Lung (tissue), 12 donors: ENCODE data around the gene NCAPH2. TPM values are rescaled to one million over a fixed set of nuclear protein-coding genes. Genes with fewer than 3 reads are reported as not detected.

Experiments used
- ATAC-seq: fragments of 200-7000 bp; cut with Tn5 transposase; one replicate; pipeline ENCODE4 v1.9.1; 2020; ENCODE audit warnings: moderate number of reproducible peaks; ENCODE audit not compliant: insufficient read depth, low FRiP score
- DNase-seq, 3 donors: peaks; one replicate each; pipeline ENCODE4 v3.0.0-alpha.2; 2013 to 2017
- H3K27ac ChIP-seq, 2 donors: one replicate each; pipeline ENCODE4 v1.5.1; 2013; ENCODE audit warnings: mild to moderate bottlenecking in 2 of 2, moderate library complexity in 2 of 2, control low read depth in 1 of 2, inconsistent platforms in 1 of 2, low read depth in 1 of 2, low read length in 1 of 2
- H3K27me3 ChIP-seq, 3 donors: one replicate each; pipeline ENCODE4 v1.5.1; 2013; ENCODE audit warnings: low read length in 2 of 3; ENCODE audit not compliant: control insufficient read depth in 3 of 3, insufficient read depth in 3 of 3
- H3K36me3 ChIP-seq, 4 donors: one replicate each; pipeline ENCODE4 v1.5.1; 2013; ENCODE audit warnings: low read length in 4 of 4, mild to moderate bottlenecking in 1 of 4, moderate library complexity in 1 of 4; ENCODE audit not compliant: control insufficient read depth in 4 of 4, insufficient read depth in 4 of 4
- H3K4me1 ChIP-seq, 5 donors: one replicate each; pipeline ENCODE4 v1.5.1; 2013; ENCODE audit warnings: low read length in 5 of 5, mild to moderate bottlenecking in 2 of 5, moderate library complexity in 1 of 5; ENCODE audit not compliant: control insufficient read depth in 5 of 5, insufficient read depth in 5 of 5
- H3K4me3 ChIP-seq: one replicate; pipeline ENCODE4 v1.5.1; 2013; ENCODE audit warnings: mild to moderate bottlenecking, control low read depth, moderate library complexity
- H3K9ac ChIP-seq, 2 donors: one replicate each; pipeline ENCODE4 v1.5.1; 2013; ENCODE audit warnings: low read length in 2 of 2, control low read depth in 1 of 2; ENCODE audit not compliant: insufficient read depth in 1 of 2
- H3K9me3 ChIP-seq, 4 donors: one replicate each; pipeline ENCODE4 v1.5.1; 2013; ENCODE audit warnings: low read length in 3 of 4, mild to moderate bottlenecking in 1 of 4, moderate library complexity in 1 of 4; ENCODE audit not compliant: control insufficient read depth in 4 of 4, insufficient read depth in 3 of 4
- CTCF ChIP-seq: IDR thresholded peaks from 2 replicates; pipeline ENCODE4 v1.5.1; 2012; ENCODE audit warnings: mild to moderate bottlenecking; ENCODE audit errors: control extremely low read depth, extremely low read depth
- WGBS, 2 donors: extraction: QIAGEN DNeasy Blood & Tissue Kit; methylation state at CpG; one replicate each; pipeline ENCODE4 v1.1.7; 2013; 5-methylcytosine and 5-hydroxymethylcytosine counted together
- polyA plus RNA-seq, 2 donors: library from polyadenylated mRNA; stranded (reverse); fragments of 200-250 nt; gene quantifications; one replicate each; pipeline ENCODE4 v1.2.1, GENCODE V29; 2013
- total RNA-seq, 2 donors: library from RNA; depleted of rRNA in 1 of 2; stranded (reverse); fragments of >200 nt in 1 of 2; gene quantifications; one replicate each; pipeline ENCODE4 v1.2.1, GENCODE V29; 2014 to 2021
- donor health status: control.
- donor health status: control.
- donor health status: Bipolar disorder and iron deficiency.
- donor health status: healthy.
- donor health status: DM: yes; HTN: yes; CAD: no.

NCAPH2 gene
- total and polyA plus RNA-seq, 4 donors, result 27.8 to 64.4 (median 43.2) TPM

GRCh38 chr22:50521710-50522109 is 13.7 kb downstream of the NCAPH2 start:
- ATAC-seq (no peak), DNase-seq (no peak)
- TF ChIP-seq CTCF, result no peak
- Histone ChIP-seq H3K4me1 (peaks cover 0 to 14% (median 5%) of the 10 kb centered on the region in 5 donors), H3K4me3 (no peak overlapping the region), H3K36me3 (peaks cover 0 to 55% (median 25%) of the 10 kb centered on the region in 4 donors), H3K9me3 (no peaks in the 10 kb centered on the region), H3K27ac (no peak overlapping the region), H3K27me3 (no peaks in the 10 kb centered on the region), H3K9ac (no peak overlapping the region)
- WGBS, 2 donors, result 95 to 96% methylated on average over 10 of the region's 10 CpGs

DNA sequence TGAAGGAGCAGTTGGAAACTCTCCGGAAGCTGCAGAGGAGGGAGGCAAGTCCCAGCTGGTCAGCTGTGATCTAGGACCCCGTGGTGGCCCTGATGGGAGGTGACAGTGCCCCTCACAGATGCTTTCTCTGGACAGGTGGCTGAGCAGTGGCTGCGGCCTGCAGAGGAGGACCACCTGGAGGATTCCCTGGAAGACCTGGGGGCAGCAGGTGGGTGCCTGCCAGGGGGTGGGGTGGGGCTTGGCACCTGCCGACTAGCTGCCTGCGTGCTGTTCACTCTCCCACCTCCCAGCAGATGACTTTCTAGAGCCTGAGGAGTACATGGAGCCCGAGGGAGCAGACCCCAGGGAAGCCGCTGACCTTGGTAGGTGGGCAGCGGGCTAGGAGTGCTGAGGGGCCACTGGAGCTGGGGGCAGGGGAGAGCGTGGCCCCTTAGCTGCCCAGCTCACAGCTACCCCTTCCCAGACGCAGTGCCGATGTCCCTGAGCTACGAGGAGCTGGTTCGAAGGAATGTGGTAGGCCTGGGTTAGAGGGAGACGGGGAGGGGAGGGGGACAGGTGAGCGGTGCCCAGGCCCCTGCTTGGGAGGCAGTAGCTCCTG is 14.3 kb downstream of the NCAPH2 start:
- H3K27me3 ChIP-seq, result no peaks in the 10 kb centered on the region
- peaks cover 0 to 50% (median 25%) of the 10 kb centered on the region in 4 donors for H3K36me3 ChIP-seq
- ATAC-seq, result no peak
- peaks cover 0 to 16% (median 8%) of the 10 kb centered on the region in 5 donors for H3K4me1 ChIP-seq
- no peak for TF ChIP-seq CTCF
- H3K9ac ChIP-seq, result no peak overlapping the region
- 95 to 96% methylated on average over 14 to 15 of the region's 15 CpGs for WGBS, 2 donors
- DNase-seq, result peak in 1 of 3 donors; percentile 2
- H3K27ac ChIP-seq, result no peak overlapping the region
- H3K9me3 ChIP-seq, result no peaks in the 10 kb centered on the region
- H3K4me3 ChIP-seq, result no peak overlapping the region

- peaks cover 0 to 43% (median 23%) of the 10 kb centered on the region in 4 donors for H3K36me3 ChIP-seq
- WGBS, 2 donors, result 91 to 92% methylated on average over 22 of the region's 22 CpGs
- H3K27me3 ChIP-seq, result no peaks in the 10 kb centered on the region
- no peak overlapping the region for H3K9ac ChIP-seq
- no peak overlapping the region for H3K4me3 ChIP-seq
- peaks cover 0 to 16% (median 8%) of the 10 kb centered on the region in 5 donors for H3K4me1 ChIP-seq
- H3K27ac ChIP-seq, result no peak overlapping the region
- no peak for TF ChIP-seq CTCF
- DNase-seq, result peak in 1 of 3 donors; percentile 4
- ATAC-seq, result no peak
- no peaks in the 10 kb centered on the region for H3K9me3 ChIP-seq
Observed at GRCh38 chr22:50522806-50523438, 14.9 kb downstream of the NCAPH2 start.
